DLD1 (cell line): ENCODE data around the gene PTPRE.

ENCODE experiments used
- in situ Hi-C: cut with HindIII; loops from 2 replicates; pipeline ENCODE4 v1.10.0; 2017; ENCODE audit warnings: low sequenced_read_pairs

Gene PTPRE

GRCh38 chr10:128017822-128018221 is 110.9 kb downstream of the PTPRE start:
- in situ Hi-C loops: no loop called here

DNA sequence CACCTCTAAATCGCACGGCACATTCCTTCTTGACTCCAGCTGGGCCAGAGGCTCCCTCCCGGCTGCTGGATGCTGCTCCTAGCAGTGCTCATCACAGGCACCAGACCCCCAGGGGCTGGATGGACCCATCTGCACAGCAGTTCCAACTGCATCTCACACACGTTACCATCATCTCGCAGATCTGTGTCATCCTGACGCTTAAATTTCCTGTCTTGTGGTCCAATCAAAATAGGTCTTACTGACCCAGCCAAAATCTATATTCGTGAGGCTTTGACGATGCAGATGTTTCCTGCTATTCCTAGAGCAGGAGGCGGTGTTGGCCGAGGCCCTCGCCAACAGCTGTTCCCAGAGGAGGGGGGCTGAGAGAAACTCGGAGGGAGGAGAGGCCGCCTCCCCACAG is 111.3 kb downstream of the PTPRE start:
- in situ Hi-C loops: no loop called here

GRCh38 chr10:128018691-128019090 is 111.8 kb downstream of the PTPRE start:
- in situ Hi-C loops: no loop called here

DNA sequence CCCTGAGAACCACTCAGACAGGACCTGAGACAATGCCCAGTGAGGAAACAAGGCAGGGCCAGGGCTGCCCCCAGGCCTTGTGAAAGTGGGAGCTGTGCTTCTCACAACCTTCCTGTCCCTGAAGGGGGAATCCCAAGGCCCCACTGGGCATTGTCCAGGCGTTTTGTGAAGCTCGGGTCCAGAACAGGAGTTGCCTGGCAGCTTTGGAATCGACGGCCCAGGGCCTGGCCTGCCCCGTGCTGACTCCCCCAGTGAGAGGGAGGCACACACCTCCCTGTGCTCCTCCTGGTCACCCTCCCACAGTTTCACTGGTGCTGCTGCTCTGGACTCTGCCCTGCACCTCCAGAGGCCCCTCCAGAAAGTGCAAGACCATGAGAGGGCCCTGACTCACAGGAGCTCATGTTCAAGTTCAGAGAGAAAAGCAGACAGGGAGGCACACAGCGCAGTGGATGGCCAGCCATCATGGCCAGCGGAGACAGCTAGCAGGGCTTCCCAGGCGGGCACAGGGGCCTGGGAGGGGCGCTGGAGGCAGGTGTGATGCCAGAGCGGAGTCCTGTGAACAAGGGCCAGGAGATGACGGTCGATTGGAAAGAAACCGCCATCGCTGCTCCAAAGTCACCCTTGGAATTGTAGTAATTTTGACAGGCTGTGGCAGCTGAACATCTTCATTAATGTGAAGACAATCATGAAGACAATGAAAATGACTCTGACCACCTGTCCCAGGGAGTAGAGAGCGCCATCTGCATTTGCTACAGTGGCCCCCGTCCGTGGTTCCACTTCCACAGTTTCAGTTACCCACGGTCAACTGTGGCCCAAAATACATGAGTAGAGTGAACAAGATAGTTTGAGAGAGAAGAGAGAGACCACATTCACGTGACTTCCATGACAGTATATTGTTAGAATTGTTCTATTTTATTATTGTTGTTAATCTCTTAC is 115.6 kb downstream of the PTPRE start:
- in situ Hi-C loops: no loop called here

GRCh38 chr10:128024426-128024825 is 117.5 kb downstream of the PTPRE start:
- in situ Hi-C loops: no loop called here

GRCh38 chr10:128025437-128025836 is 118.5 kb downstream of the PTPRE start:
- in situ Hi-C loops: no loop called here

DNA sequence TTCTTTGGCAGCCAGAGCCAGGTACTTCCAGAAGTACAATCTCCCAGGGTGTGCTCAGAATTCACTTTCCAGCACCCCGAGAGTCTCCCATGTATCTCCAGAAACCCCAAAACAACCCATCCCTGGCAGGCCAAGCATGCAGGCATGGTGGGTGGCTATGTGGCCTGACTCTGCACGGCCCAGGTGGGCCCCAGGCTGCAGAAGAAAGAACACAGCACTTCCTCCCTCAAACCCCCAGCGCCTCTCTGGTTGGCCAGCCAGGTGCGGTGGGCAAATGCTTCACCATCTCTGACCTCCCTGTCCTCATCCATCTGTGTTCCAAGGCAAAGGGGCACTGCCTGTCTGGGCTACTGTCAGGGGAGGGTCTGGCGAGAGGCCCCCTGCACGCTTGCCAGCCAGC is 119.0 kb downstream of the PTPRE start:
- in situ Hi-C loops: no loop called here

DNA sequence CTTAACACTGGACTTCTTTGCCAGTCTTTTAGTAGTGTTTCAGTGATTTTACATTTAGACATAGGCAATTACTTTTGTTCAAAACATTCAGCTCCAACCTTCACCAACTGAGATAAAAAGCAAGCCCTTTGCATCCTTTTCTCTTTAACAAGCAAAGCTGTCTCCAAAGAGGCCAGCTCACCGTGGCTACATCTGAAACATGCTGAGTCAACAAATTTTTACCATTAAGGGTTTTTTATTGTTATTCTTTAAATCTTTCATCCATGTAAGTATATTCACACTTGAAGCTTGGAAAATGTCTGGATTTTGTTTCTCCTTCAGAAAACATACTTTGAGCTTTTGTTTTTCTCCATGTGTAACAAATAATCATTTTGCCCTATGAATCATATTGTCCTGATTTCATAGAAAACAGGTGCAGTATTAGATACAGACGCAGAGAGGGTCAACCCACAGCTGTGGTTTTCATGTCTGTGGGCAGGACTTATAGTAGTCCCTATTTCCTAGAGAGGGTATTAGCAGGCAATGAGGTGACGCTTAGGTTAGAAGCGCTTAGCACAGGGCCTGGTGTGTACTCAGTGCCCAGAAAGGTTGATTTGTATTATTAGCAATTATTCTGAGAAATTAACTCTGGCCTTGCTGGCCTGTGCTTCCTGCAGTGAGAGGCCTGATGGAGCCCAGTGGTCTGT is 119.9 kb downstream of the PTPRE start:
- in situ Hi-C loops: no loop called here

- in situ Hi-C loops: no loop called here
Measured at GRCh38 chr10:128027306-128027705, 120.4 kb downstream of the PTPRE start.

DNA sequence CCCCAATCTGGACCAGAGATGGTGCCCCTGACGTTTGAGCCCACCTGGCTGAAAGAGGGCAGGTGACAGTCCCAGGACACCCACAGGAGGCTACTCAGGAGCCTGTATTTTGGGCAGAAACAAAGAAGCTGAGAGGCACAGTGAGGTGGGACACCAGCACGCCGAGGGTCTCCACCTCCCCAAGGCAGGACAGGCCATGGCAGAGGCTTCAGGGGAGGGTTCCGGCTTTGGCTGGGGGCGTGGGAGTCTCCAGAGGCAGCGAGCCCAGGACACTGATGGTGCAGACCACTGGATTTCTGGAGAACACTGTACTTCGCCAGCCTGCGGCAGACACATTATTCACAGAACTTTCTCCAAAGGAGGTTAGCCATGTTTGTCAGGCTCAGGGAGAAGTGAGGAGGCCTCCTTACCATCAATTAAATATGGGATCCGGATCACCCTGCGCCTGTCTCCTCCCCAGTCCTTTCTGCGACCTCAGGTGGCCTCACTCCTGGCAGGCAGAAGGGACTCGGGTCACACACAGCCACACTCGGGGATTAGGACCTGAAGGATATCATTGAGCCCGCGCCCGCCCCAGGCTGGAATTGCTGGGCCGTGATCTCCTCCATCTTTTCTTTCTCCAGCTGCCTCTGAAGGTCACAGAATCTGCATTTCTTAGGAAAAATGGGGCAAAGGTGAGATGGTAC is 121.1 kb downstream of the PTPRE start:
- in situ Hi-C loops: no loop called here

DNA sequence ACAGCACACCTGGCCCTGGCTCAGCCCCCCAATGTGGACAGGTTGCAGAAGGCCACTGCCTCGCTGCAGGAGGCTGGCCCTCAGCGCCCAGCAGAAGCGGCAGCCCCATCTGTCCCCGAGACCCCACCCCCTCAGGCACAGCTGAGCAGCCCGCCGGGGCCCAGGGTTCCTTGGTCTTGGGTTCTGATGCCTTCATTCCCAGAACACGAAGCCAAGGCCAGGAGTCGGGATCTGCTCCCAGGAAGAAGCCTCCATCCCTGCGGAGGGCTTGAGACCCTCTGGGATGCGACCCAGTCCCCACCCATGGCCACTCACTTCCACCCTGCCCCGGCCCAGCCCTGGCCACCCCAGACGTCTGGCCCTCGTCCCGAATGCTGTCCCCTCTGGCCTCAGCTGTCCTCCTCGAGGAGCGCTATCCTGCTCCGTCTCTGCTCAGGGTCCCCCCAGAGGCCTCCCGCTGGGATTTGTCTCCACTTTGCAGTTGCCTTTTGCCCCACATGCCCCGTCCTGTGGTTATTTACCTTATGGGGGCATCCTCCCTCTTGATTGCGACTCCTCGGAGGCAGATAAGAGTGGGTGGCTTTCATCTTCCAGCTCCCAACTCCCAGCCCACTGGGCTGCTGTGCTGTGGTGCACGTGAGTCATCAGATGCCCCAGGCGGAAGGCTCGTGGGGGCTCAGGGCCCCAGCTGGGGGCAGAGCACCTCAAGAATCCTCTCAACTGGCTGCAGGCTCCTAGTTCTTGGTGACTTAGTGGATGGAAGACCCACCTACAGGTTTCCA is 121.8 kb downstream of the PTPRE start:
- in situ Hi-C loops: no loop called here

- in situ Hi-C loops: no loop called here
Measured at GRCh38 chr10:128029290-128029651, 122.4 kb downstream of the PTPRE start.

DNA sequence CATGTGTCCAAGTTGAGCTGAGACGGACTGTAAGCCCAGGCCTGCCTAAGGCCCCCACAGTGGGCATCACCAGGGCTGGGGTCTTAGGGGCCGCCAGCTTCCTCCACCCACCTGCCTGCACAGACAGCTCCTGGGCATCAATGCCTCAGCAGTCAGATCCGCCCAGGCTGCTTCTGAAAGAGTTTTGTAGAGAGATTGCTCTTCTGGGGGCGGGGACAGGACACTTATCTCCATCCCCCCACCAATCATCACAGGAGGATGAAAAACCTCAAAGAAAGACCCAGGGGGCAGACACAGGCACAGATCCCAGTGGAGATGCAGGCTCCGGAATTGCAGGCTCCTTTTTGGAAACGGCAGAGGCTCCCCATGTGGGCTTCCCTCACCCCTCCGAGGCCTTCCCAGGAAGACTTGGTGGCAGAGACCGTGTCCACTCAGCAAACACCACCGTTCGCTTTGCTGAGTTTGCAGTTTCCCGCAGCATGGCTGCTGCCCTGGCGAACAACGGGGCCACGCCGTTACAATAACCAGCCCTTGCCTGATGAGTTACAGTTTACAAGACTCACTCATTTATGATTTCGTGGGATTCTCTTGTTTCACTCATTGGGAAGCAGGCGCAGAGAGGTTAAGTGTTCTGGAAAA is 122.9 kb downstream of the PTPRE start:
- in situ Hi-C loops: no loop called here

DNA sequence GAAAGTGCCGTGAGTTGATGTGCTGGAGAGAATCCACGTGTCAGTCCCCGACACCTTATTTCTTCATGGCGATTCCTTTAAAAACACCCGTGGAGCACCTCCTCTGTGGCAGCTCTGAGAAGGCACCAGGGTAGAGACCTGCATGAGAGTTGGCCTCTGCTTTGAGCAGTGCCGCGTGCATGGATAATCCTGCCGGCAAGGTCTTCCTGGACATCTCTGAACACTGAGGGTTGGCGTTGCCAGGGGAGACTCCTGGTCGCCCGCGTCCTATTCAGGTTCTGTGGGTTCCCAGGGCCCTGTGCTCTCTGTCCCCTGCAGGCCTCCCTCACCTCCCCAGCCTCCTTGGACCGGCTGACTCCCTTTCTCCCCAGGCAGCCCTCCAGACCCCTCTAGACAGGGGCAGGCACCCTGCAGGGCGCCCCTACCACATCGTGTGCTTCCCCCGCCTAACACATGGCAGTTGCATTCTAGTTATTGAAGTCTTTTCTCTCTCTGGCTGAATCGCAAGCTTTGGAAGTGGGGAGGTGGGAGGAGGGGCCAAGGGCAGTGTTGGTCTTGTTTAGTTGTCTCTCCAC is 123.7 kb downstream of the PTPRE start:
- in situ Hi-C loops: no loop called here

DNA sequence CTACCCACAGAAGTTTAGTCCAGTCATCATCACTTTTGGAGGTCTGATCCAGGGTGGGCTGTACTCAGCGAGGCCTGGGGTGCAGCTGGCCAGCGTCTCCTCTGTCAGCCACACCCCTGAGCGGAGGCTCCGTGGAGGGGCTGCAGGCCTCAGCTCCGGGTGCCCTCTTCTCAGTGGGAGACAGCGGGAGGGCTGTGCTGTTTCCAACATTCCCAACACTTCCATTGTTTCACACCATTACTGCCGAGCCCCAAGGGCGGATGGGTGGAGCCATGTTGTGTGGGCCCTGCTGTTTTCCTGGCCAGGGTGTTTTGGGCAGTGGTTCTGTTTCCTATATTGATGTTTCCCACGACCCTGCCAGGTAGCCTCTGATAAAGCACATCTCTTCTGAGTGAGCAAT is 124.3 kb downstream of the PTPRE start:
- in situ Hi-C loops: no loop called here

DNA sequence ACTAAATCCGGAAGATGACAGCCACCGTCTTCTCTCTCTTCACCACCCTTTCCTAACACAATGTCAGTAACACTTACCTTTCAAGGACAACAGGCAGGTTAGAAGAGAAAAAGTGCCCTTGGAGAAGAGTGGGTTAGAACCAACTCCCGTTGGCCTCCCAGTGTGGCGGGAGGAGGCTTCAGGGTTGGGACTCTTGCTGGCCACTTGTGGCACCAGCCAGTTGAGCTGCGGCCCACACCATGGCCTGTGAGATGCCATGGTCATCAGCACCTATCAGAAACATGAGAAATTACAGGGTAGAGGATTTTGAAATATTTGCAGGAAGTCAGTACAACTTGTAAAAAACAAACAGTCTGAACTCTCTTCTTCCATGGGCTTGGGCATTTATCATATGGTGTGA is 125.6 kb downstream of the PTPRE start:
- in situ Hi-C loops: no loop called here

GRCh38 chr10:128035557-128035973 is 128.7 kb downstream of the PTPRE start:
- in situ Hi-C loops: no loop called here

GRCh38 chr10:128036011-128036615 is 129.2 kb downstream of the PTPRE start:
- in situ Hi-C loops: no loop called here

DNA sequence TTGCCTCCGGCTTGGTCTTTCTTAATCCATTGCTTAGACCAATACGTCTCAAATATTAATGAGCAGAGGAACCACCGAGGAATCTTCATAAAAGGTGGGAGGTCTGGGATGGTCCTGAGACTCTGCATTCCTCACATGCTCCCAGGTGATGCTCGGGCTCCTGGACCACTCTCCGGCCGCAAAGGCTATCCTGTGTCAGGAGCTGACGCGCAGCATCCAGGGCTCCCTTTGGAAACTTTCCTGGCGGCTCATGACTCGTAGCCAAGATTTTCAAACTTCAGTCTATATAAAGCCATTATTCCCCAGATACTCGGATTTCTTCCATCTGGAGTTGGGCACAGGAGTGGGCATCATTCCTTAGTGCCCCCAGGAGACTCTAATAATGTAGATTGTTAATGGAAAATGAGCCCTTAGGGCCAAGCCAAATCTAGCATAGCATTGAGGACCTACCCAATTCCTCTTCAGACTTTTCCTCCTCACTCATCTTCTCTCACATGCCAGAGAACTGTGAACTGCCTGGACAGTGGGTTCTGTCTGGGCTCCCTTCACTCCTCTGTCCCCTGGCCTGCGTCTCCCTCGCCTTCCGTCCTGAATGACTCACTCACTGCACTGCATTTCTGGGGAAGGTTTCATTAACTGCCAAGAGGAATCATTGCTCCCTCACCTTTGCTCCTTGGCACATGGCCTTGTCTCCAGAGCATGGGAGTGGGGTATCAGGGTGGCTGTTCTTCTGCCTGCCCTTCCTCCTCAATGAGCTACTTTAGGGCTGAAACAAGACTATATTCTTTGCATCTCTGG is 130.0 kb downstream of the PTPRE start:
- in situ Hi-C loops: no loop called here
